HG03442 (cell line): ENCODE measurements around the gene PTX4.
A peak's percentile ranks its signal among the peaks of the same experiment; 100 is the strongest.

Source experiments
- ATAC-seq: cut with Tn5 transposase; IDR thresholded peaks from one replicate; pipeline ENCODE4 v1.9.1; 2021; ENCODE audit warnings: mild to moderate bottlenecking, moderate library complexity; ENCODE audit not compliant: unreplicated experiment

The PTX4 gene

GRCh38 chr16:1502092-1503004, 13.6 kb upstream of the PTX4 start:
- ATAC-seq: no peak

GRCh38 chr16:1501630-1502029, 12.9 kb upstream of the PTX4 start:
- no peak for ATAC-seq

GRCh38 chr16:1500465-1501150, 11.9 kb upstream of the PTX4 start:
- ATAC-seq: no peak

GRCh38 chr16:1499756-1500464, 11.2 kb upstream of the PTX4 start:
- ATAC-seq: no peak

GRCh38 chr16:1498899-1499676, 10.3 kb upstream of the PTX4 start:
- ATAC-seq: no peak

GRCh38 chr16:1497014-1497598, 8.4 kb upstream of the PTX4 start:
- no peak for ATAC-seq

GRCh38 chr16:1496464-1496863, 7.7 kb upstream of the PTX4 start:
- no peak for ATAC-seq

- no peak for ATAC-seq
These were observed 7.1 kb upstream of the PTX4 start for GRCh38 chr16:1495889-1496262.

GRCh38 chr16:1495211-1495888, 6.6 kb upstream of the PTX4 start:
- ATAC-seq: no peak

GRCh38 chr16:1494711-1495110, 6.0 kb upstream of the PTX4 start:
- no peak for ATAC-seq

- ATAC-seq: no peak
These were observed 5.4 kb upstream of the PTX4 start for GRCh38 chr16:1494129-1494640.

- ATAC-seq: peak; percentile 6
These were observed 5.0 kb upstream of the PTX4 start for GRCh38 chr16:1493746-1494094.

- ATAC-seq: peak; percentile 69
These were observed 4.4 kb upstream of the PTX4 start, which contains the start of gene TELO2 for GRCh38 chr16:1492923-1493745. Gene TELO2, plus strand, starts transcription at chr16:1493360. Its CDS starts 922 bp downstream, at chr16:1494282.

GRCh38 chr16:1492082-1492922, 3.6 kb upstream of the PTX4 start:
- no peak for ATAC-seq

GRCh38 chr16:1491327-1491726, 2.6 kb upstream of the PTX4 start:
- no peak for ATAC-seq

- no peak for ATAC-seq
These were observed 333 bp upstream of the PTX4 start for GRCh38 chr16:1489077-1489476.

- ATAC-seq: no peak
These were observed 616 bp downstream of the PTX4 start for GRCh38 chr16:1488054-1488601.
